ENCODE data around the gene BNIP2.

- TF ChIP-seq CTCF (IDR thresholded peaks at IDR 0.05 in 2 of 3, conservative IDR thresholded peaks at IDR 0.05 in 1 of 3; ENCODE audit: borderline replicate concordance in 1 of 3, insufficient read depth in 1 of 3, low read depth in 2 of 3, low read length in 2 of 3), result no peak
- TF ChIP-seq POLR2A (IDR thresholded peaks at IDR 0.05; ENCODE audit: borderline replicate concordance, extremely low read depth, insufficient read depth, insufficient read length), result no peak
- no peak for TF ChIP-seq JUND (IDR thresholded peaks at IDR 0.05)
- no peak for TF ChIP-seq POLR2AphosphoS5 (IDR thresholded peaks at IDR 0.05; ENCODE audit: low read depth, low read length)
- no peak for TF ChIP-seq ZNF274 (IDR thresholded peaks at IDR 0.05; ENCODE audit: low read depth, low read length)
- TF ChIP-seq YY1 (IDR thresholded peaks at IDR 0.05; ENCODE audit: extremely low read depth, insufficient replicate concordance, low read depth, low read length), result no peak
- TF ChIP-seq SP1 (IDR thresholded peaks at IDR 0.05; ENCODE audit: low read depth), result no peak
- no peak for TF ChIP-seq EZH2phosphoT487 (IDR thresholded peaks at IDR 0.05; ENCODE audit: borderline replicate concordance)
- TF ChIP-seq EZH2 (IDR thresholded peaks at IDR 0.05), result no peak
- TF ChIP-seq SIN3A (IDR thresholded peaks at IDR 0.05; ENCODE audit: low read depth), result no peak
- TF ChIP-seq ELF1 (IDR thresholded peaks at IDR 0.05; ENCODE audit: borderline replicate concordance, low read depth), result no peak
- no peak for TF ChIP-seq RAD21 (IDR thresholded peaks at IDR 0.05; ENCODE audit: low read depth)
Observed at GRCh38 chr15:59713177-59713576, 24.1 kb upstream of the BNIP2 start.

Data from HCT116 (cell line).